ENCODE results near the gene UBE2E2.

- TF ChIP-seq, protein P1, sequence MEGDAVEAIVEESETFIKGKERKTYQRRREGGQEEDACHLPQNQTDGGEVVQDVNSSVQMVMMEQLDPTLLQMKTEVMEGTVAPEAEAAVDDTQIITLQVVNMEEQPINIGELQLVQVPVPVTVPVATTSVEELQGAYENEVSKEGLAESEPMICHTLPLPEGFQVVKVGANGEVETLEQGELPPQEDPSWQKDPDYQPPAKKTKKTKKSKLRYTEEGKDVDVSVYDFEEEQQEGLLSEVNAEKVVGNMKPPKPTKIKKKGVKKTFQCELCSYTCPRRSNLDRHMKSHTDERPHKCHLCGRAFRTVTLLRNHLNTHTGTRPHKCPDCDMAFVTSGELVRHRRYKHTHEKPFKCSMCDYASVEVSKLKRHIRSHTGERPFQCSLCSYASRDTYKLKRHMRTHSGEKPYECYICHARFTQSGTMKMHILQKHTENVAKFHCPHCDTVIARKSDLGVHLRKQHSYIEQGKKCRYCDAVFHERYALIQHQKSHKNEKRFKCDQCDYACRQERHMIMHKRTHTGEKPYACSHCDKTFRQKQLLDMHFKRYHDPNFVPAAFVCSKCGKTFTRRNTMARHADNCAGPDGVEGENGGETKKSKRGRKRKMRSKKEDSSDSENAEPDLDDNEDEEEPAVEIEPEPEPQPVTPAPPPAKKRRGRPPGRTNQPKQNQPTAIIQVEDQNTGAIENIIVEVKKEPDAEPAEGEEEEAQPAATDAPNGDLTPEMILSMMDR (IDR thresholded peaks at IDR 0.05 in 4 of 5, conservative IDR thresholded peaks at IDR 0.05 in 1 of 5): no peak
- no peak for TF ChIP-seq POLR2A (IDR thresholded peaks at IDR 0.05)
Measured at GRCh38 chr3:23272820-23273219, 69.7 kb downstream of the UBE2E2 start.

Measured in gastrocnemius medialis (tissue), 4 donors.